22Rv1 (cell line): Measurements from ENCODE around the gene RPS6KA6.

Experiments used
- CTCF ChIP-seq: fragments of 450-650 bp; IDR thresholded peaks from 2 replicates; pipeline ENCODE4 v1.5.1; 2017; ENCODE audit warnings: mild to moderate bottlenecking
- ZFX ChIP-seq: fragments of 450-650 bp; IDR thresholded peaks from 2 replicates; pipeline ENCODE4 v1.6.1; 2017; ENCODE audit warnings: antibody characterized with exemption, borderline replicate concordance

GRCh38 chrX:84174348-84174747, 13.7 kb downstream of the RPS6KA6 start:
- TF ChIP-seq CTCF (no peak), ZFX (no peak)
